ENCODE results near the gene ZRANB2. TPM values are rescaled to one million over a fixed set of nuclear protein-coding genes. Genes with fewer than 3 reads are reported as not detected.

The ZRANB2 gene
- total and polyA plus RNA-seq, 4 donors, result 12.7 to 44.3 (median 30.2) TPM

- DNase-seq (ENCODE audit: low spot score), result no peak
- no peak for TF ChIP-seq FOXA2 (IDR thresholded peaks at IDR 0.05)
- TF ChIP-seq, protein P1, sequence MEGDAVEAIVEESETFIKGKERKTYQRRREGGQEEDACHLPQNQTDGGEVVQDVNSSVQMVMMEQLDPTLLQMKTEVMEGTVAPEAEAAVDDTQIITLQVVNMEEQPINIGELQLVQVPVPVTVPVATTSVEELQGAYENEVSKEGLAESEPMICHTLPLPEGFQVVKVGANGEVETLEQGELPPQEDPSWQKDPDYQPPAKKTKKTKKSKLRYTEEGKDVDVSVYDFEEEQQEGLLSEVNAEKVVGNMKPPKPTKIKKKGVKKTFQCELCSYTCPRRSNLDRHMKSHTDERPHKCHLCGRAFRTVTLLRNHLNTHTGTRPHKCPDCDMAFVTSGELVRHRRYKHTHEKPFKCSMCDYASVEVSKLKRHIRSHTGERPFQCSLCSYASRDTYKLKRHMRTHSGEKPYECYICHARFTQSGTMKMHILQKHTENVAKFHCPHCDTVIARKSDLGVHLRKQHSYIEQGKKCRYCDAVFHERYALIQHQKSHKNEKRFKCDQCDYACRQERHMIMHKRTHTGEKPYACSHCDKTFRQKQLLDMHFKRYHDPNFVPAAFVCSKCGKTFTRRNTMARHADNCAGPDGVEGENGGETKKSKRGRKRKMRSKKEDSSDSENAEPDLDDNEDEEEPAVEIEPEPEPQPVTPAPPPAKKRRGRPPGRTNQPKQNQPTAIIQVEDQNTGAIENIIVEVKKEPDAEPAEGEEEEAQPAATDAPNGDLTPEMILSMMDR (IDR thresholded peaks at IDR 0.05; ENCODE audit: low read depth, low read length, missing input control), result no peak
- no peak for TF ChIP-seq RAD21 (IDR thresholded peaks at IDR 0.05)
- TF ChIP-seq JUND (IDR thresholded peaks at IDR 0.05), result no peak
- TF ChIP-seq, protein P2, sequence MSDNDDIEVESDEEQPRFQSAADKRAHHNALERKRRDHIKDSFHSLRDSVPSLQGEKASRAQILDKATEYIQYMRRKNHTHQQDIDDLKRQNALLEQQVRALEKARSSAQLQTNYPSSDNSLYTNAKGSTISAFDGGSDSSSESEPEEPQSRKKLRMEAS (IDR thresholded peaks at IDR 0.05), result no peak
- TF ChIP-seq YY1 (IDR thresholded peaks at IDR 0.05), result no peak
- TF ChIP-seq RXRA (IDR thresholded peaks at IDR 0.05), result no peak
- TF ChIP-seq FOXA1 (IDR thresholded peaks at IDR 0.05), result no peak
- no peak for TF ChIP-seq GABPA (IDR thresholded peaks at IDR 0.05 in 1 of 2, conservative IDR thresholded peaks at IDR 0.05 in 1 of 2)
- TF ChIP-seq HNF4G (IDR thresholded peaks at IDR 0.05), result no peak
- TF ChIP-seq ZBTB33 (IDR thresholded peaks at IDR 0.05), result no peak
- TF ChIP-seq, protein P3, sequence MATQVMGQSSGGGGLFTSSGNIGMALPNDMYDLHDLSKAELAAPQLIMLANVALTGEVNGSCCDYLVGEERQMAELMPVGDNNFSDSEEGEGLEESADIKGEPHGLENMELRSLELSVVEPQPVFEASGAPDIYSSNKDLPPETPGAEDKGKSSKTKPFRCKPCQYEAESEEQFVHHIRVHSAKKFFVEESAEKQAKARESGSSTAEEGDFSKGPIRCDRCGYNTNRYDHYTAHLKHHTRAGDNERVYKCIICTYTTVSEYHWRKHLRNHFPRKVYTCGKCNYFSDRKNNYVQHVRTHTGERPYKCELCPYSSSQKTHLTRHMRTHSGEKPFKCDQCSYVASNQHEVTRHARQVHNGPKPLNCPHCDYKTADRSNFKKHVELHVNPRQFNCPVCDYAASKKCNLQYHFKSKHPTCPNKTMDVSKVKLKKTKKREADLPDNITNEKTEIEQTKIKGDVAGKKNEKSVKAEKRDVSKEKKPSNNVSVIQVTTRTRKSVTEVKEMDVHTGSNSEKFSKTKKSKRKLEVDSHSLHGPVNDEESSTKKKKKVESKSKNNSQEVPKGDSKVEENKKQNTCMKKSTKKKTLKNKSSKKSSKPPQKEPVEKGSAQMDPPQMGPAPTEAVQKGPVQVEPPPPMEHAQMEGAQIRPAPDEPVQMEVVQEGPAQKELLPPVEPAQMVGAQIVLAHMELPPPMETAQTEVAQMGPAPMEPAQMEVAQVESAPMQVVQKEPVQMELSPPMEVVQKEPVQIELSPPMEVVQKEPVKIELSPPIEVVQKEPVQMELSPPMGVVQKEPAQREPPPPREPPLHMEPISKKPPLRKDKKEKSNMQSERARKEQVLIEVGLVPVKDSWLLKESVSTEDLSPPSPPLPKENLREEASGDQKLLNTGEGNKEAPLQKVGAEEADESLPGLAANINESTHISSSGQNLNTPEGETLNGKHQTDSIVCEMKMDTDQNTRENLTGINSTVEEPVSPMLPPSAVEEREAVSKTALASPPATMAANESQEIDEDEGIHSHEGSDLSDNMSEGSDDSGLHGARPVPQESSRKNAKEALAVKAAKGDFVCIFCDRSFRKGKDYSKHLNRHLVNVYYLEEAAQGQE (IDR thresholded peaks at IDR 0.05), result no peak
- TF ChIP-seq SP1 (IDR thresholded peaks at IDR 0.05), result no peak
- TF ChIP-seq ATF3 (IDR thresholded peaks at IDR 0.05), result no peak
- TF ChIP-seq TAF1 (conservative IDR thresholded peaks at IDR 0.05), result no peak
- no peak overlapping the region for H3K9ac ChIP-seq (ENCODE audit: low read depth in 1 of 2, low read length in 2 of 2)
- H3K27me3 ChIP-seq (ENCODE audit: control insufficient read depth in 4 of 4, insufficient read depth in 4 of 4, low read length in 3 of 4), result no peaks in the 10 kb centered on the region
- 81% methylated on average over 8 of the region's 8 CpGs for WGBS
- H3K4me1 ChIP-seq (ENCODE audit: control insufficient read depth in 4 of 4, insufficient read depth in 4 of 4, low read length in 3 of 4), result no peaks in the 10 kb centered on the region
- H3K27ac ChIP-seq (ENCODE audit: low read depth in 1 of 2, low read length in 2 of 2), result no peak overlapping the region
- H3K4me3 ChIP-seq (ENCODE audit: low read depth in 1 of 3, low read length in 3 of 3), result no peak overlapping the region
- H3K36me3 ChIP-seq (ENCODE audit: control insufficient read depth in 4 of 4, insufficient read depth in 3 of 4, low read depth in 1 of 4, low read length in 3 of 4), result no peaks in the 10 kb centered on the region
- H3K9me3 ChIP-seq (ENCODE audit: control insufficient read depth in 4 of 4, low read length in 3 of 4), result no peaks in the 10 kb centered on the region
Measured at GRCh38 chr1:71106658-71107322, 26.0 kb upstream of the ZRANB2 start.

- no peak overlapping the region for H3K4me3 ChIP-seq (ENCODE audit: low read depth in 1 of 3, low read length in 3 of 3)
- H3K27ac ChIP-seq (ENCODE audit: low read depth in 1 of 2, low read length in 2 of 2), result no peak overlapping the region
- WGBS, result 96% methylated on average over 4 of the region's 4 CpGs
- TF ChIP-seq HNF4A (conservative IDR thresholded peaks at IDR 0.05) (no peak), SP1 (IDR thresholded peaks at IDR 0.05) (no peak), ATF3 (IDR thresholded peaks at IDR 0.05) (no peak)
- H3K27me3 ChIP-seq (ENCODE audit: control insufficient read depth in 4 of 4, insufficient read depth in 4 of 4, low read length in 3 of 4), result no peaks in the 10 kb centered on the region
- H3K4me1 ChIP-seq (ENCODE audit: control insufficient read depth in 4 of 4, insufficient read depth in 4 of 4, low read length in 3 of 4), result no peaks in the 10 kb centered on the region
- no peak overlapping the region for H3K9ac ChIP-seq (ENCODE audit: low read depth in 1 of 2, low read length in 2 of 2)
- no peak for DNase-seq (ENCODE audit: low spot score)
- H3K36me3 ChIP-seq (ENCODE audit: control insufficient read depth in 4 of 4, insufficient read depth in 3 of 4, low read depth in 1 of 4, low read length in 3 of 4), result no peaks in the 10 kb centered on the region
- H3K9me3 ChIP-seq (ENCODE audit: control insufficient read depth in 4 of 4, low read length in 3 of 4), result no peaks in the 10 kb centered on the region
Measured at GRCh38 chr1:71104417-71104816, 23.6 kb upstream of the ZRANB2 start.

All from liver (tissue), 9 donors.